GM18951 (cell line): Measurements from ENCODE around the gene GRPEL2.

Experiments used
- POLR2A ChIP-seq: IDR thresholded peaks from 4 replicates; pipeline ENCODE4 v1.6.1; 2011; ENCODE audit warnings: mild to moderate bottlenecking; ENCODE audit not compliant: insufficient read length, insufficient read depth; ENCODE audit errors: extremely low read depth
- in situ Hi-C: fragments of 300-500 bp; cut with MboI; formaldehyde crosslinking; loops from one replicate; pipeline ENCODE4 v1.12.0; 2022; ENCODE audit warnings: low sequenced_read_pairs, mixed read lengths, inconsistent platforms; ENCODE audit not compliant: unreplicated experiment

GRPEL2 gene

DNA sequence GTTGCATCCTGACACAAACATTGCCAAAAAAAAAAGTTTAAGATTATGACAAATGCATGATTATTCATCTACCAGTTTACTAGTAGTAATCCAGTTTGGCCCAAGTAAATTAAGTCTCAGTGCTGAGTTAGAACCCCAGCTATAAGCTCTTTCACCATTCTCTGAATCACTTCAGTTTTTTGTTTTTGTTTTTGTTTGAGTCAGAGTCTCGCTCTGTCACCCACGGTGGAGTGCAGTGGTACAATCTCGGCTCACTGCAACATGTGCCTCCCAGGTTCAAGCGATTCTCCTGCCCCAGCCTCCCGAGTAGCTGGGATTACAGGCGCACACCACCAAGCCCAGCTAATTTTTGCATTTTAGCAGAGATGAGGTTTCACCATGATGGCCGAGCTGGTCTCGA is 11.1 kb downstream of the GRPEL2 start:
- in situ Hi-C loops: loop anchor here (25.0 kb wide), 1 partner anchor 206 kb away; the partner anchor contains the start of gene CSNK1A1
- no peak for TF ChIP-seq POLR2A

DNA sequence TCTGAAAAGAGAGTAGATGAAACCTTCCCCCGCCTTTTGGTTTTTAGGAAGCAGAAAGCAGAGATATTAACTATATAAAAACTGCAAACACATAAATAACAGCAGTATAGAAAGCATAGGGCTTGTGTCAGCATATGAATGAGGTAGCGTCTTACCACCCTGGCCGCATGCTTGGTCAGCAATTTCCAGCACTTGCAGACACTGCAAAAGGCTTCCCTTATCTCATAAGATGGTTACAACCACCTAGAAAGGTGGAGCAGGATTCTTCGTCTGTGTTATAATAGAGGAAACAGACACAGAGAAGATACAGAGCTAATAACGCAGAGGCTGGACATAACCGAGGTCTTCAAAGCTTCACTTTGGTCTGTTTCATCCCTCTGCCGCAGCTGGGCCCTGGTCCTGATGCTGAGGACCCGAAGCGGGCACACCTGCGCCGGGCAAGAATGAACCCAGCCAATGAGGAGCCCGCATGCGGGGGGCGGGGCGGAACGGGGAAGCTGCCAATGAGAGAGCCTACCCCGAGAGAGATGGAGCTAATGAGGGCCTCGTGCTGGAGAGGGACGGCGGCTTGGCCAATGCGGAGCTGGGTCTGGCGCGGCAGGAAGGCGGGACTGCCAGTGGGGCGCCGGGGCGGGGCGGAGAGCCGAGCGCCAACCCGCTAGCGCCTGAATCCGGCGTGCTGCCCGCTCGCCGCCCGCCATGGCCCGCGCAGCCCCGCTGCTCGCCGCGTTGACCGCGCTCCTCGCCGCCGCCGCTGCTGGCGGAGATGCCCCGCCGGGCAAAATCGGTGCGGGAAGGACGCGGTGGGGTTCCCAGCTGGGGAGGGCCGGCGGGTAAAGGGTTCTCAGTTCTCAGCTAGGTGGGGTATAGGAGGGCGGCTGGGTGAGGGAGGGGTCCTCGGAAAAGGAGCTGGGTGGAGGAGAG is 12.3 kb downstream of the GRPEL2 start, which contains the start of gene PCYOX1L:
PCYOX1L (plus strand) TSS at position 677 of the 924 bp plus-strand sequence; CDS start at position 700, 23 bp downstream.
- peak; percentile 93 for TF ChIP-seq POLR2A
- in situ Hi-C loops: loop anchor here (25.0 kb wide), 1 partner anchor 205 kb away; the partner anchor contains the start of gene CSNK1A1

DNA sequence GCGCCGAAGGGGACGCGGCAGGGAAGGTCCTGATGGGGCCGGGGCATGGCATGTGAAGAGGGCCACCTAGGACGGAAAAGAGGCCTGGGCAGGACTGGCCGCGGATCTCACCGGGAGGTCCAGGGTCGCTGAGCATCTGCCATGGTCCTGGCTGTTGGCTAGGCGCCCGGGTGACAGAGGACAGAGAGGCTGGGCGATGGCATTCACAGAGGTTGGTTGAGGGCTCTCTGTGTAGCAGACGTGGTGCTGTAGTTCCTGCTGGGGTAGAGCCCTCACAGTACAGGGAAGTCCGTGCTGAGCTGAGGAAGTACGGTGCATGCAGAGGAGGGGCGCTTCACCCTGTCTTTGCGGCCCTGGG is 13.0 kb downstream of the GRPEL2 start:
- in situ Hi-C loops: loop anchor here (25.0 kb wide), 1 partner anchor 204 kb away; the partner anchor contains the start of gene CSNK1A1
- no peak for TF ChIP-seq POLR2A

DNA sequence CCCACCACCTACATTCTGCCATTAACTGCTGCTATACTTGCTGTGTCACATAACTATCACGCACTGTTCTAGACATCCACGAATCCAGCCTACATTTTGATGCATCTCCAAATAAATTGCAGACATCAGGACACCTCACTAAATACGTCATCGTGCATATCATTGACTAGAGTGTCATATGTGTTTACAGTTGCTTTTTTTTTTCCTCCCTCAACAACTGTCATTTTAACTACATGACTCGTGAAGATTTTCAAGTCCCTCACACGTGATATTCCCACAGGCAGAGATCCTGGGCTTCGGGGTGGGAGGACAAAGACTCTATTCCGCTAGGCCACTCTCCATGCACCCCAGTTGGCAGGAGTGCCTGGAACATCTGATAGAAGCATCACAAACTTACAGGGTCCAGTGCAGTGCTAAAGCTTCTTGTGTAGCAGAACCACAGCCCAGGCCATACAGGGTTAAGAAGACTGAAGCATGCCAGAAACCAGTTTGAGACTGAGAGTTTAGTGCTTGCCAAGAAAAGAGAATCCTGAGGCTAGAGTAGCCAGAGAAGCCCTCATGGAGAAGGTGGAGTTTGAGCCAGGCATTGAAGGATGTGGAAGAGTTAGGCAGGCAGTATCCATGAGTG is 13.7 kb downstream of the GRPEL2 start:
- TF ChIP-seq POLR2A: no peak
- in situ Hi-C loops: loop anchor here (25.0 kb wide), 1 partner anchor 203 kb away; the partner anchor contains the start of gene CSNK1A1

DNA sequence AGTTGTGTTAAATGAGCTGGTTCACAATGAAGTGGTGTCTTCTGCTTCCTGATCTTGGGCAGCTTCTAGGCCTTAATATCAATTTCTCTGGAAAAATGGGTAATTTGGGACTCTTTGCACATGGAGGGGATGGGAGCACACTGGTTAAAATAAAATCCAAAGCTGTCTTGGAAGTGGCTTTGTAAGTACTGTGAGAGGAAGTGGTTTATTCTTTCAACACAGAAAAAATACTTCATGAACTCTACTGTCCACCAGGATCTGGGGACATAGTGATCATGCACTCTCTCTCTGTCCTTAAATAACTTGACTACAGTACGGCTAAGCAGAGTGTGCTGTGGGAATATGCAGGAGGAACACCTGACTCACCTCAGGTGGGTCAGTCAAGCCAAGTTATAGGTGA is 15.0 kb downstream of the GRPEL2 start:
- TF ChIP-seq POLR2A: no peak
- in situ Hi-C loops: loop anchor here (25.0 kb wide), 1 partner anchor 202 kb away; the partner anchor contains the start of gene CSNK1A1

DNA sequence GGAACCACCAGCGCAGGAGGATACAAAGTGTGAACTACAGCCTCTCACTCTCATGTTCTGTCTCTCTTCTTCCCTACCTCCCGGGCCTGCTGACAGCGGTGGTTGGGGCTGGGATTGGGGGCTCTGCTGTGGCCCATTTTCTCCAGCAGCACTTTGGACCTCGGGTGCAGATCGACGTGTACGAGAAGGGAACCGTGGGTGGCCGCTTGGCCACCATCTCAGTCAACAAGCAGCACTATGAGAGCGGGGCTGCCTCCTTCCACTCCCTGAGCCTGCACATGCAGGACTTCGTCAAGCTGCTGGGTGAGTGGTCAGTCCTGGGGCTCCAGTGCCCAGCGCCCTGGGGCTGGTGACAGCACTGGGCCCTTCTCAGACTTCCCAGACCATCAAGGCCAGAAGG is 17.2 kb downstream of the GRPEL2 start:
- in situ Hi-C loops: loop anchor here (25.0 kb wide), 1 partner anchor 200 kb away; the partner anchor contains the start of gene CSNK1A1
- TF ChIP-seq POLR2A: no peak

DNA sequence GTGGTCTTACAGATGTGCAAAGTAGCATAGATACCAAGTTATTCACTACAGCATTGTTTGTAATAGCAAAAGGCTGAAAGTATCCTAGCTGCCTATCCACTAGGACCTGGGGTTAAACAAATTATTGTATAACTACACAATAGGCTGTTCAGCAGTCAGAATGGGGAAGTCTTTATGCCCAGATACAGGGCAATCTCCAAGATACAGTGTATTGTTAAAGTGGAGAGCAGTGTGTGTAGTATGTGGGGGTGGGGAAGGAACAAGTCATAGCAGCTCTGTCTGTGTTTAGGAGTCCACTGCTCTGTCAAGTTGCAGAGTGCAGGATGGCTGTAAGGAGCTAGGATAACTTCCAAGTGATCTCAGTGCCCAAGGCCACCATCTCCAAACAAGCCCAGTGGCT is 18.1 kb downstream of the GRPEL2 start:
- no peak for TF ChIP-seq POLR2A
- in situ Hi-C loops: loop anchor here (25.0 kb wide), 1 partner anchor 199 kb away; the partner anchor contains the start of gene CSNK1A1

DNA sequence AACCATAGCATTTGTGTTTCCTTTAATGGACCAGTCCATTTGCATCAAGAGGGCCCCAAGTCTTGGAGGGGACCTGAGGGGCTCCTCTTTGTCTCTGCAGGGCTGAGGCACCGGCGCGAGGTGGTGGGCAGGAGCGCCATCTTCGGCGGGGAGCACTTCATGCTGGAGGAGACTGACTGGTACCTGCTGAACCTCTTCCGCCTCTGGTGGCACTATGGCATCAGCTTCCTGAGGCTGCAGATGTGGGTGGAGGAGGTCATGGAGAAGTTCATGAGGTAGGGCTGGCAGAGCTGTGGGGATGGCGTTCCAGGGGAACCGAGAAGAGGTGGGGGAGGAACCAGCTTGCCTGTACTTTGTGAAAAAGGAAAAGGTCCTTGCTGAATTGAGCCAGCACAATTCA is 18.6 kb downstream of the GRPEL2 start:
- in situ Hi-C loops: loop anchor here (25.0 kb wide), 1 partner anchor 198 kb away; the partner anchor contains the start of gene CSNK1A1
- TF ChIP-seq POLR2A: no peak

DNA sequence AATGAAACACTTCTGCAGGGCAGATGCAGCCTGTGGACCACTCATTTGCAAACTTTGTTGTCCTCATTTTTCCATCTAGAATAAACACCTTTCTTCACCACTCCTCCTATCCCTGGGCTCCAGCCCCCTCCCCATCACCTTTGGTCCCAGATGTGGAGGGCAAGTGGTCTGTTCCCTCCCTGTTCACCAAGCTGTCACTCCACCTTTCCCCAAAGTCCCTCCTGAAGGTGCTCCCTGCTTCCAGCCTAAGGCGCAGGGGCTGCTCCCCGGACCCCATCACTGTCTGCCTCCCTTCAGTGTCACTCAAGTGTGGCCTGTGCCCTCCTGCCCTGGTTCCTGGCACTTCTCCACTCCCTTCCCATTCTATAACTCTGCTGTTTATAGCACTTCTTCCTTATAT is 19.4 kb downstream of the GRPEL2 start:
- in situ Hi-C loops: loop anchor here (25.0 kb wide), 1 partner anchor 198 kb away; the partner anchor contains the start of gene CSNK1A1
- TF ChIP-seq POLR2A: no peak

DNA sequence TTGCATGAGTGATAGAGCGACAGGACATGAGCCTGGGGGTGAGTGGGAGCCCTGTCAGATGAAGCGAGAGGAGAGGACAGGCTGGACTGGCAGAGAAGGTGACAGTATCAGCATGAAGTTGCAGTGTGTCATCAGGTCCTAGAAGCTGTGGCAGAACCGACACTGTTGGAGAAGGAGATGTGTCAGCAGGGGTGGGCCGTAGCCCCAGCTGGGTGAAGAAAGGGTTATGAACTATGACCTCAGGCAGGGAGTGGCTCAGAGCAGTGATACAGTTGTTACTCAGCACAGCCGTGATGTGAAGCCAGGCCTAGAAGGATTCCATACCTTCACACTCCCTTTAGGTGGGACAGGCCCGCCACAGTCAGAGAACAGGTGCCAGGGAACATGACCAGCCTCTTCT is 20.1 kb downstream of the GRPEL2 start:
- in situ Hi-C loops: loop anchor here (25.0 kb wide), 1 partner anchor 197 kb away; the partner anchor contains the start of gene CSNK1A1
- TF ChIP-seq POLR2A: no peak

DNA sequence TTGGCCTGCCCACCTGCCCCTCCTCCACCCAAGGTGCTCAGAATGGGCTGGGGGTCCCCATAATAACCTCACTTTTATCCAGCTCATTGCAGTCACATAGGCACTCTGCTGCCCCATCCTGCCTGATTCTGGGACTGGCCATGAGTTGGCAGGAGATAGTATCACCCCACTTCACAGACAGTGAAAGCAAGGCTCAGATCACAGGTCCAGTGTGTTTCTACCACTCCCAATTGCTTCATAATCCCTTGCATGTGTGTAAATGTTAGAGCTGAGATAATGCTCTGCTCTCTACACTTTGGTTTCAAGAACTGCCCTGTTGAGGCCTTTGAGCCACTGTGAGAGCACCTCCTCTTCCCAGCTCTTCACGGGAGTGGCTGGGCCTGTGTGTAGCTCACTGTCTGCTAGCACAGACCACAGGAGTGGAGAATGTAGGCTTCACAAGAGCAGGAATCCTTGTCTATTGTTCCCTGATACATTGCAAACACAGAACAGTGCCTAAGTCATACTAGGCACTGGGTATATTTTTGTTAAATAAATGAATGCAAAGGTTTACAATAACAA is 20.9 kb downstream of the GRPEL2 start:
- no peak for TF ChIP-seq POLR2A
- in situ Hi-C loops: loop anchor here (25.0 kb wide), 1 partner anchor 196 kb away; the partner anchor contains the start of gene CSNK1A1

DNA sequence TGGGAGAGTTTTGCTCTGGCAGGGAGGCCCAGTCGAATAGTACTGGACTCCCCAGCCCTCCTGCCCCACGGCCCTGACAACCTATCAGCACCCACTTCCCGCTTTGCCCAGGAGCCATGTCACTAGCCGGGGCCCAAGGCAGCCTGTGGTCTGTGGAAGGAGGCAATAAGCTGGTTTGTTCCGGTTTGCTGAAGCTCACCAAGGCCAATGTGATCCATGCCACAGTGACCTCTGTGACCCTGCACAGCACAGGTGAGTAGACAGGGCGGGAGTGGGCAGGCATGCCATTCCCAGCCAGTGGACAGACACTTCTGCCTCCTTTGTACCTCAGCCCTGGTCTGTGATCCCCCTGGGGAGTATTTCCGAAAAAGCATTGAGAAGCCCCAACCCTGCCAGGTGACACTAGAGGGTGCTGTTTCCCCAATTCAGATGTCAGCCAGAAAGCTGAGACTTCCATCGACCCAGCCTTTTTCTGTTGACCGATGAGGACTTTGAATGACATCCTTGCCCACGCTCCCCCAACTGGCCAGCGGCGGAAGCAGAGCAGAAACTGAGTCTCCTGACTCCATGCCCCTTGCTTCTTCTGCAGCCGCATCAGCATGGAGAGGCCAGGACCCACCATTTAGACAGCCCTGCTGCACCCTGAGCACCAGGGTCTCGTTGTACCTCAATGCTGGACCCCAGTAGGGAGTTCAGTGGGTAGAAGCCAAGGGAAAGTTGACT is 22.1 kb downstream of the GRPEL2 start:
- TF ChIP-seq POLR2A: no peak
- in situ Hi-C loops: loop anchor here (25.0 kb wide), 1 partner anchor 195 kb away; the partner anchor contains the start of gene CSNK1A1
